Stomach smooth muscle (tissue), 2 donors: ENCODE measurements around the gene AKT1S1.

Source experiments
- H3K27ac ChIP-seq: one replicate; pipeline ENCODE4 v1.7.0; 2013; ENCODE audit warnings: mild to moderate bottlenecking, low read length, inconsistent platforms
- H3K27me3 ChIP-seq, 2 donors: one replicate each; pipeline ENCODE4 v1.7.0; 2013; ENCODE audit warnings: low read length in 2 of 2; ENCODE audit not compliant: insufficient read depth in 2 of 2, control insufficient read depth in 1 of 2
- H3K36me3 ChIP-seq, 2 donors: one replicate each; pipeline ENCODE4 v1.7.0; 2013; ENCODE audit warnings: low read length in 2 of 2; ENCODE audit not compliant: control insufficient read depth in 2 of 2, insufficient read depth in 2 of 2
- H3K4me1 ChIP-seq: one replicate; pipeline ENCODE4 v1.7.0; 2013; ENCODE audit warnings: low read length; ENCODE audit not compliant: control insufficient read depth, insufficient read depth
- H3K4me3 ChIP-seq, 2 donors: one replicate each; pipeline ENCODE4 v1.7.0; 2013; ENCODE audit warnings: low read length in 2 of 2
- H3K9ac ChIP-seq, 2 donors: one replicate each; pipeline ENCODE4 v1.7.0; 2013; ENCODE audit warnings: low read length in 2 of 2, mild to moderate bottlenecking in 1 of 2
- H3K9me3 ChIP-seq, 2 donors: one replicate each; pipeline ENCODE4 v1.7.0; 2013; ENCODE audit warnings: low read length in 2 of 2; ENCODE audit not compliant: control insufficient read depth in 2 of 2
- donor health status: healthy.
- donor health status: Pancreatic carcinoma.

Gene AKT1S1

GRCh38 chr19:49889038-49889686 lies 12.0 kb upstream of the AKT1S1 start:
- H3K9ac ChIP-seq = no peak overlapping the region
- peaks cover 10 to 17% of the 10 kb centered on the region in 2 donors for H3K27me3 ChIP-seq
- H3K4me3 ChIP-seq = no peak overlapping the region
- no peak overlapping the region for H3K27ac ChIP-seq
- no peaks in the 10 kb centered on the region for H3K9me3 ChIP-seq
- peaks cover 8 to 16% of the 10 kb centered on the region in 2 donors for H3K36me3 ChIP-seq
- H3K4me1 ChIP-seq = peaks cover 6% of the 10 kb centered on the region

GRCh38 chr19:49888510-49888824 lies 11.3 kb upstream of the AKT1S1 start:
- peaks cover 15 to 23% of the 10 kb centered on the region in 2 donors for H3K36me3 ChIP-seq

DNA sequence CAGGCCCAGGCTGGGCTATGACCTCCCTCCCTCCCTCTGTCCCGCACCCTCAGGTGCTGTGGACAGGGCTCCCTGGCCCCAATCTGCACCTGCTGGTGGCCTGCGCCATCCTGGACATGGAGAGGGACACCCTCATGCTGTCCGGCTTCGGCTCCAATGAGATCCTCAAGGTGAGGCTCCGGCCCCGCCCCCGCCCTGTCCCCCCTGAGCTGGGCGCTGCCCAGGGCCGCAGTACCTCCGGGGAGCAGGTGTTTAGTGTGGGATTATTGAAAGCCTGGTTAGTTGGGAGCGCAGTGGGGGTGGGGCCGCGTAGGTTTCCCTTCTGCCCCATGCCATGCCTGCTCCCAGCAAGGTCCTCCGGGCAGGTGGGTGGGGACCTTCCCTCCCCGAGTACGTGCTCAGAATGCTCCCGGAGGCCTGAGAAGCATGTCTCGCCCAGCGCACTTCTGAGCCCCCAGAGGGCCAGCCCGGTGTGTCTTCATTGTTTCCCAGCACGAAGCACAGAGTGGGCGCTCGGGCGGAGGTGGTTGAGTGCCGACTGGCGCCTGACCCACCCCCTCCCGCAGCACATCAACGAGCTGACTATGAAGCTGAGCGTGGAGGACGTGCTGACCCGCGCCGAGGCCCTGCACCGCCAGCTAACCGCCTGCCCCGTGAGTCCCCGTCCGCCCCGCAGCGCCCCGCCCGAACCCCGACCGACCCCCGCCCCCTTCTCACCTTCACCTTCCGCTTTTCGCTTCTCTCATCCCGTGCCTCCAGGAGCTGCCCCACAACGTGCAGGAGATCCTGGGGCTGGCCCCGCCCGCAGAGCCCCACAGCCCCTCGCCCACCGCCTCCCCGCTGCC lies 10.7 kb upstream of the AKT1S1 start:
- H3K9ac ChIP-seq = no peak overlapping the region
- no peak overlapping the region for H3K4me3 ChIP-seq
- peaks cover 10 to 16% of the 10 kb centered on the region in 2 donors for H3K27me3 ChIP-seq
- peaks cover 0 to 2% of the 10 kb centered on the region in 2 donors for H3K9me3 ChIP-seq
- peaks cover 6% of the 10 kb centered on the region for H3K4me1 ChIP-seq
- H3K36me3 ChIP-seq = peaks cover 21 to 28% of the 10 kb centered on the region in 2 donors
- H3K27ac ChIP-seq = no peak overlapping the region

More at GRCh38 chr19:49888510-49888824, 11.3 kb upstream of the AKT1S1 start:
- Histone ChIP-seq H3K4me1 (peaks cover 6% of the 10 kb centered on the region), H3K4me3 (no peak overlapping the region), H3K9ac (no peak overlapping the region), H3K27ac (no peak overlapping the region), H3K27me3 (peaks cover 10 to 17% of the 10 kb centered on the region in 2 donors), H3K9me3 (no peaks in the 10 kb centered on the region)

DNA sequence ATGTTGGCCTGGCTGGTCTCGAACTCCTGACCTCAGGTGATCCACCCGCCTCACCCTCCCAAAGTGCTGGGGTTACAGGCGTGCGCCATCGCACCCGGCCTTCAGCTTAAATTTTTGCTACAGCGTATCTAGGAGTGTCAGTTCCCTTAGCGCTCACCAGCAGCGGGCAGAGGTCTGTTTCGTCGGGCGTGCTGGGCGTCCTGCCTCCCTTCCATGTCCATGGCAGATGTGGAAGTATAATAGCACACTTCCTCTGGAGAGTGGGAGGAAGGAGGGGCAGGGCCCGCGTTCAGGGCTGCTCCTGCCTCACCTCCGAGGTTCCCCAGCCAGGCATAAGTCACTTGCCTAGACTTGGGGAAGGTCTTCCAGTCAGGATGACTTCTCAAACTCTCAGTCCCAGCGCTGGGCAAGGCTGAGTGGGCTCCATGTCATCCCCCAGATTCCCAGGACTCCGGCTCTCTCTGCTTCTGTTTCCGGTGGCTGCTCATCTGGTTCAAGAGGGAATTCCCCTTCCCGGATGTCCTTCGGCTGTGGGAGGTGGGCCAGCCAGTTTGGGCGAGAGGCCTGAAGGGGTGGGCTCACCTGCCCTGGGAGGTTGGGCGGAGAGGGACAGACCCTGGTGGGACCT lies 10.0 kb upstream of the AKT1S1 start:
- Histone ChIP-seq H3K4me3 (no peak overlapping the region), H3K9ac (no peak overlapping the region), H3K4me1 (peaks cover 6% of the 10 kb centered on the region), H3K9me3 (peaks cover 0 to 3% of the 10 kb centered on the region in 2 donors), H3K27ac (no peak overlapping the region), H3K36me3 (peaks cover 28 to 35% of the 10 kb centered on the region in 2 donors), H3K27me3 (peaks cover 10 to 13% of the 10 kb centered on the region in 2 donors)

DNA sequence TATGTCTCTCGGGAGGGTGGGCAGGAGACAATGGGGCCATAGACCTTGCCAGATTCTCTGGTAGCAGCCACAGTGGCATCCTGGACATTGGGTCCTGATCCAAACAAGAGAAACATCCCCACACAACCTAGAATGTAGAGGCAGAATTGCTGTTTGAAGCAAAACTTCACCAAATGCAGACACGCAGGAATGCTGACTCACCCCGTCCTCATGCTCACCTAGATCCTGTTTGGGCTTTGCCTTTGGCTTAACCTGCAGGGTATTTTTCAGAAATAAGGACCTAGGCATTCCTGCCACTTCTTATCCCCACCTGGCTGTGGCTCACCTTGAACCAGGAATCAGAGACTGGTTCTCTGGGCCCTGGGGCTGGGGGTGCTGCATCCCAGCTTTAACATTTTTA lies 7.6 kb upstream of the AKT1S1 start:
- Histone ChIP-seq H3K27ac (no peak overlapping the region), H3K9me3 (peaks cover 0 to 3% of the 10 kb centered on the region in 2 donors), H3K36me3 (peaks cover 50 to 56% of the 10 kb centered on the region in 2 donors), H3K9ac (no peak overlapping the region), H3K27me3 (peaks cover 5 to 6% of the 10 kb centered on the region in 2 donors), H3K4me3 (no peak overlapping the region), H3K4me1 (peaks cover 3% of the 10 kb centered on the region)

DNA sequence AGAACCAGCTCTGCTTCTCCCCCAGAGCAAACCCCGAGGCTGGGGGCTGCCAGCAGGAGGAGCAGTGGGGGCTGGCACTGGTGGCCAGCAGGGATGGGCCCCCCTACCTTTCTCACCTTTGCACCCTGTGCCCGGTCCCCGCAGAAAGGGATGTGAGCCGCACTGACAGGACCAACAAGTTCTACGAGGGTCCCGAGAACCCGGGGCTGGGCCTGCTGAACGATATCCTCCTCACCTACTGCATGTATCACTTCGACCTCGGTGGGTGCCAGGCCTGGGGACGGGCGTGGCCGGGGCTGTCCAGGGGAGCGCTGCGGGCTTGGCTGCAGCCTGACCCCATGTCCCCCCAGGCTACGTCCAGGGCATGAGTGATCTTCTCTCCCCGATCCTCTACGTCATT lies 7.0 kb upstream of the AKT1S1 start:
- Histone ChIP-seq H3K4me3 (no peak overlapping the region), H3K36me3 (peaks cover 54 to 61% of the 10 kb centered on the region in 2 donors), H3K27me3 (no peaks in the 10 kb centered on the region), H3K27ac (no peak overlapping the region), H3K9me3 (peaks cover 0 to 3% of the 10 kb centered on the region in 2 donors), H3K9ac (no peak overlapping the region), H3K4me1 (peaks cover 3% of the 10 kb centered on the region)

DNA sequence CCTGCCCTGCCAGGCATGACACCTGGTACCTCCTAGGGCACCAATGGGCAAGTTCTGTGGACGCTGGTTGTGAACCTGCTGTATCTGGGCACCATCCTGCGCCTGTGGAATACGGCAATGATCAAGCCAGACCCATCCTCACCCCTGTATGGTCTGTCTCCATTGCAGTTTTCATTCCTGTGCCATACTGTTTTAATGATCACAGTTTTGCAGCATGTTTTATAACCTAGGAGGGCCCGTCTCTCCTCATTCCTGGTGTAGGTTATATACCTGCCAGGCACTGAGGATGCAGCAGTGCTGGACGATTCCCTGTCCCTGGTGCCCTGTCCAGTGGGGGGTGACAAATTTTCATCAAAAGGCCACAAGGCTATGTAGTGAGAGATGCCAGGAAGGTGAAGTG lies 5.9 kb upstream of the AKT1S1 start:
- peaks cover 56 to 60% of the 10 kb centered on the region in 2 donors for H3K36me3 ChIP-seq
- peaks cover 0 to 3% of the 10 kb centered on the region in 2 donors for H3K9me3 ChIP-seq
- H3K9ac ChIP-seq = no peak overlapping the region
- no peak overlapping the region for H3K4me3 ChIP-seq
- peaks cover 11% of the 10 kb centered on the region for H3K4me1 ChIP-seq
- H3K27me3 ChIP-seq = no peaks in the 10 kb centered on the region
- no peak overlapping the region for H3K27ac ChIP-seq

- no peaks in the 10 kb centered on the region for H3K27me3 ChIP-seq
- no peak overlapping the region for H3K9ac ChIP-seq
- no peak overlapping the region for H3K27ac ChIP-seq
- peaks cover 14% of the 10 kb centered on the region for H3K4me1 ChIP-seq
- peaks cover 0 to 3% of the 10 kb centered on the region in 2 donors for H3K9me3 ChIP-seq
- H3K36me3 ChIP-seq = peaks cover 56 to 60% of the 10 kb centered on the region in 2 donors
- no peak overlapping the region for H3K4me3 ChIP-seq
Observed at GRCh38 chr19:49882643-49883042, 5.5 kb upstream of the AKT1S1 start.

DNA sequence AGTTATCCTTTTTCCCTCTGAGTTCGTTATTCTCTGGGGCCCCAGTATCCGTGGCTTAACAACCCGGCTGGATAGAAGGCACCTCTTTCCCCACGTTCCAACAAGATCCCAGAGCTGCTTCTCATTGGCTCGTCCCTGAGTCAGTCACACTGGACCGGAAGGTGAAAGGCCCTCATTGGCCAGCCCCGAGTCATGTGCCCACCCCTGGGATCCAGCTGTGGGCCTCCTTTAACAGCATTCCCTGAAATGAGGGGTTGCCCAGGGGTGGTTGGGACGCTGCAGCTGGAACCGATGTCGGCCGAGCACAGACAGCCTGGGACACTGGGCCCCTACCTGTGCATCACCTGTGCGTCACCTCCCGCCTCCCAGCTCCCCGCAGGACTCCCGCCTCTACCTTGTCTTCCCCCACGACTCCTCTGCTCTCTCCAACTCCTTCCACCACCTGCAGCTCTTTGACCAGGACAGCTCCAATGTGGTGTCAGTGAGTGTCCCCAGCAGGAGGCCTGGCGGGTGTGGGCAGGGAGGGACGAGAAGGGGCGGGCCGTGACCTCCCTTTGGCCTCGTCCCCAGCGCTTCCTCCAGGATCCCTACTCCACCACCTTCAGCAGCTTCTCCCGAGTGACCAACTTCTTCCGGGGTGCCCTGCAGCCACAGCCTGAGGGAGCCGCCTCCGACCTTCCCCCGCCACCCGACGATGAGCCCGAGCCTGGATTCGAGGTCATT lies 4.7 kb upstream of the AKT1S1 start:
- Histone ChIP-seq H3K36me3 (peaks cover 56 to 60% of the 10 kb centered on the region in 2 donors), H3K4me3 (no peak overlapping the region), H3K9ac (no peak overlapping the region), H3K4me1 (peaks cover 14% of the 10 kb centered on the region), H3K27ac (no peak overlapping the region), H3K9me3 (peaks cover 0 to 3% of the 10 kb centered on the region in 2 donors), H3K27me3 (no peaks in the 10 kb centered on the region)

GRCh38 chr19:49881186-49881585 lies 4.0 kb upstream of the AKT1S1 start:
- peaks cover 16% of the 10 kb centered on the region for H3K4me1 ChIP-seq
- H3K4me3 ChIP-seq = no peak overlapping the region
- H3K36me3 ChIP-seq = peaks cover 56 to 57% of the 10 kb centered on the region in 2 donors
- H3K9ac ChIP-seq = no peak overlapping the region
- H3K9me3 ChIP-seq = peaks cover 0 to 3% of the 10 kb centered on the region in 2 donors
- no peak overlapping the region for H3K27ac ChIP-seq
- no peaks in the 10 kb centered on the region for H3K27me3 ChIP-seq
